Cardiac atrium fibroblast (primary cell): Measurements from ENCODE around the gene ALDH8A1. TPM values are rescaled to one million over a fixed set of nuclear protein-coding genes. Genes with fewer than 3 reads are reported as not detected.

Experiments used
- total RNA-seq: library from RNA; depleted of rRNA; stranded (reverse); fragments of >200 nt; gene quantifications from 2 replicates; pipeline ENCODE4 v1.2.3, GENCODE V29; 2015

Gene ALDH8A1
- 0.16 TPM in 1 of 2 replicates, not detected in the other for total RNA-seq

DNA sequence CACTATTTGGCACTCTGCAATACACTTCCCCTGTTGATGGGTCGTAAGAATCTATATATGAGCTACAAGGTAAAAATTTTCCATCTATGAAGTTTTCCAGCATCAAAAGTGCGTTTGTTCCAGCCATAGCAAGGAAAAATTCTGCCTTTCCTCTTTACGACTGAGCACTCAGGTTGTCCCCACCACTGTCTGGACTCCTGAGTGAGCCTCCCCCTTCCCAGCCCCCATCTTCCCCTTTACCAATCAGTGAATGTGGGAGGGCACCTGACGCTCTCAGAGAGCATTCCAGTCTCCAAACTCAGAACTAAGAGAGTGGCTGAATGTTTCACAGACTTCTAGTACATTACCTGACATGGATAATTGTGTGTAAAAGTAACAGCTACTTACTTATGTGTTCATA, at the start of gene ALDH8A1:
Gene ALDH8A1 (minus strand): TSS at position 175 of the 400 bp plus-strand sequence. CDS start 48 bp downstream, at position 127.

Other genes with a start within 250 kb of the ALDH8A1 start
- gene HBS1L, start 104.7 kb upstream of the ALDH8A1 start, total RNA-seq, result 45.5 and 56.5 TPM in 2 replicates
- under 0.01 and 0.65 TPM in 2 replicates for gene MYB, start 231.2 kb upstream of the ALDH8A1 start, total RNA-seq